Keratinocyte (primary cell): Measurements from ENCODE around the gene FBXO3. TPM values are rescaled to one million over a fixed set of nuclear protein-coding genes. Genes with fewer than 3 reads are reported as not detected.

Source experiments
- DNase-seq: peaks from one replicate; pipeline ENCODE4 v3.0.0-alpha.2; 2011; ENCODE audit warnings: low read depth, missing footprints, low spot score
- FAIRE-seq: peaks from 2 replicates; lab custom pipeline; 2011; peaks lifted over from hg19 to GRCh38; lab: Jason Lieb, UNC
- H2AFZ ChIP-seq: 2 replicates; pipeline ENCODE4 v1.6.0; 2012; ENCODE audit warnings: low read length, control low read depth, inconsistent platforms; ENCODE audit not compliant: control insufficient read depth
- H3K27ac ChIP-seq: 2 replicates; pipeline ENCODE4 v1.5.1; 2011; ENCODE audit warnings: low read length; ENCODE audit not compliant: control insufficient read depth, insufficient read depth
- H3K27me3 ChIP-seq: 3 replicates; pipeline ENCODE4 v1.6.0; 2011; ENCODE audit warnings: low read length; ENCODE audit not compliant: control insufficient read depth, insufficient read depth; ENCODE audit errors: extremely low read depth
- H3K36me3 ChIP-seq, 2 experiments: 2 replicates in 1 of 2; 3 replicates in 1 of 2; pipeline ENCODE4 v1.5.1; 2011; ENCODE audit warnings: low read length in 2 of 2, mild to moderate bottlenecking in 1 of 2; ENCODE audit not compliant: control insufficient read depth in 2 of 2, insufficient read depth in 2 of 2; ENCODE audit errors: extremely low read depth in 1 of 2
- H3K4me1 ChIP-seq: 3 replicates; pipeline ENCODE4 v1.5.1; 2011; ENCODE audit warnings: low read length; ENCODE audit not compliant: control insufficient read depth, insufficient read depth; ENCODE audit errors: extremely low read depth
- H3K4me2 ChIP-seq: 3 replicates; pipeline ENCODE4 v1.6.0; 2011; ENCODE audit warnings: low read depth, low read length; ENCODE audit not compliant: control insufficient read depth, insufficient read depth; ENCODE audit errors: extremely low read depth
- H3K4me3 ChIP-seq, 3 experiments: fragments of 200-600 bp in 1 of 3; sonication (generic) in 1 of 3; 2 replicates in 2 of 3; 3 replicates in 1 of 3; pipeline ENCODE4 v1.5.1; 2011 to 2016; ENCODE audit warnings: low read length in 3 of 3, mild to moderate bottlenecking in 3 of 3, control low read depth in 2 of 3, inconsistent platforms in 1 of 3, low read depth in 1 of 3, mixed read lengths in 1 of 3, mixed run types in 1 of 3, moderate library complexity in 1 of 3; ENCODE audit not compliant: control insufficient read depth in 2 of 3, insufficient read depth in 2 of 3; ENCODE audit errors: extremely low read depth in 1 of 3
- H3K79me2 ChIP-seq: 2 replicates; pipeline ENCODE4 v1.6.0; 2012; ENCODE audit warnings: low read length; ENCODE audit not compliant: control insufficient read depth, insufficient read depth
- H3K9ac ChIP-seq: 3 replicates; pipeline ENCODE4 v1.6.0; 2011; ENCODE audit warnings: low read length; ENCODE audit not compliant: control insufficient read depth, insufficient read depth; ENCODE audit errors: extremely low read depth
- H3K9me1 ChIP-seq: 3 replicates; pipeline ENCODE4 v1.6.0; 2011; ENCODE audit warnings: low read length; ENCODE audit not compliant: control insufficient read depth, insufficient read depth; ENCODE audit errors: extremely low read depth
- H3K9me3 ChIP-seq: 2 replicates; pipeline ENCODE4 v1.5.1; 2012; ENCODE audit warnings: low read depth, low read length; ENCODE audit not compliant: control insufficient read depth
- H4K20me1 ChIP-seq: 3 replicates; pipeline ENCODE4 v1.6.0; 2011; ENCODE audit warnings: low read length; ENCODE audit not compliant: control insufficient read depth, insufficient read depth; ENCODE audit errors: extremely low read depth
- CTCF ChIP-seq, 3 experiments: IDR thresholded peaks in 1 of 3; conservative IDR thresholded peaks in 1 of 3; optimal IDR thresholded peaks in 1 of 3; 2 replicates in 2 of 3; 3 replicates in 1 of 3; pipeline versions ENCODE3 to v1.5.1; 2011; ENCODE audit warnings: low read length in 3 of 3, mild to moderate bottlenecking in 3 of 3, moderate library complexity in 2 of 3, control low read depth in 1 of 3, inconsistent platforms in 1 of 3; ENCODE audit not compliant: insufficient read depth in 2 of 3; ENCODE audit errors: extremely low read depth in 1 of 3
- EZH2 ChIP-seq: IDR thresholded peaks from one replicate; pipeline ENCODE4 v1.6.1; 2012; ENCODE audit warnings: inconsistent platforms, mild to moderate bottlenecking, low read length, moderate library complexity
- dilution Hi-C: fragments of 300-500 bp; cut with MboI; formaldehyde crosslinking; loops from one replicate; pipeline ENCODE4 v1.7.0; 2020; ENCODE audit warnings: low sequenced_read_pairs; ENCODE audit not compliant: extremely low pct_ligation_motif_present
- polyA plus RNA-seq, 5 experiments: library from polyadenylated mRNA; depleted of rRNA in 3 of 5; stranded (reverse) in 3 of 5; stranded (forward) in 1 of 5; unstranded in 1 of 5; fragments of >200 nt; gene quantifications; 1 replicate in 1 of 5; 2 replicates in 3 of 5; 3 replicates in 1 of 5; pipeline versions ENCODE4 v1.2.1 to v1.2.3, GENCODE V29; 2011 to 2012; ENCODE audit warnings: missing spikeins in 2 of 5, low read depth in 1 of 5, low replicate concordance in 1 of 5

FBXO3 gene
- polyA plus RNA-seq, 1 donor (not counting 4 experiments of a cell fraction or from before 2014, with no cell fraction given): 68.6 TPM

- Histone ChIP-seq H3K9ac (peak overlapping the region; percentile 88), H3K4me3 (peak overlapping the region; percentile 71 to 92 (median 86)), H3K4me1 (peaks cover 42% of the 10 kb centered on the region), H3K4me2 (peak overlapping the region; percentile 91), H2AFZ (peak overlapping the region; percentile 95), H3K79me2 (peaks cover 31% of the 10 kb centered on the region), H3K9me1 (peaks cover 2% of the 10 kb centered on the region), H3K9me3 (no peaks in the 10 kb centered on the region), H3K27ac (peak overlapping the region; percentile 63), H3K36me3 (peaks cover 3 to 5% of the 10 kb centered on the region in 2 experiments), H4K20me1 (no peaks in the 10 kb centered on the region), H3K27me3 (no peaks in the 10 kb centered on the region)
- no peak for DNase-seq
- FAIRE-seq: no peak
- dilution Hi-C loops: no loop called here
- TF ChIP-seq CTCF (optimal IDR thresholded peaks at IDR 0.05 in 1 of 3, IDR thresholded peaks at IDR 0.05 in 1 of 3, conservative IDR thresholded peaks at IDR 0.05 in 1 of 3; ENCODE audit: extremely low read depth in 1 of 3, insufficient read depth in 2 of 3, low read length in 3 of 3) (no peak), EZH2 (no peak)
These were observed 581 bp upstream of the FBXO3 start for GRCh38 chr11:33774736-33775466.

- Histone ChIP-seq H3K27ac (peak overlapping the region; percentile 77), H3K79me2 (peaks cover 31% of the 10 kb centered on the region), H2AFZ (peak overlapping the region; percentile 89), H3K36me3 (peaks cover 5% of the 10 kb centered on the region in 2 experiments), H3K27me3 (no peaks in the 10 kb centered on the region), H3K9ac (peak overlapping the region; percentile 88), H3K4me1 (peaks cover 48% of the 10 kb centered on the region), H3K4me2 (peak overlapping the region; percentile 96), H4K20me1 (no peaks in the 10 kb centered on the region), H3K9me3 (no peaks in the 10 kb centered on the region), H3K4me3 (peak overlapping the region; percentile 82 to 92 (median 86)), H3K9me1 (peaks cover 2% of the 10 kb centered on the region)
- FAIRE-seq (no peak), DNase-seq (no peak)
- TF ChIP-seq EZH2 (no peak), CTCF (optimal IDR thresholded peaks at IDR 0.05 in 1 of 3, IDR thresholded peaks at IDR 0.05 in 1 of 3, conservative IDR thresholded peaks at IDR 0.05 in 1 of 3; ENCODE audit: extremely low read depth in 1 of 3, insufficient read depth in 2 of 3, low read length in 3 of 3) (no peak)
- dilution Hi-C loops: no loop called here
These were observed 825 bp downstream of the FBXO3 start for GRCh38 chr11:33773404-33773986.
